H9 (cell line): ENCODE measurements around the gene TM9SF4. TPM values are rescaled to one million over a fixed set of nuclear protein-coding genes. Genes with fewer than 3 reads are reported as not detected.

ENCODE experiments used
- DNase-seq: peaks from one replicate; pipeline ENCODE4 v3.0.0-alpha.2; 2017
- H2AFZ ChIP-seq: one replicate; pipeline ENCODE4 v1.6.1; 2013; ENCODE audit warnings: mild to moderate bottlenecking, low read length, control low read depth, moderate library complexity
- H2AK5ac ChIP-seq: 2 replicates; pipeline ENCODE4 v1.6.1; 2013; ENCODE audit warnings: low read length, control low read depth, mixed read lengths; ENCODE audit not compliant: insufficient read length
- H2BK120ac ChIP-seq: one replicate; pipeline ENCODE4 v1.6.1; 2013; ENCODE audit warnings: low read depth, mild to moderate bottlenecking, low read length, control low read depth, inconsistent platforms; ENCODE audit not compliant: poor library complexity, severe bottlenecking
- H2BK12ac ChIP-seq: 2 replicates; pipeline ENCODE4 v1.6.1; 2013; ENCODE audit warnings: low read length, control low read depth, mixed read lengths, low read depth; ENCODE audit not compliant: insufficient read length
- H2BK15ac ChIP-seq: 2 replicates; pipeline ENCODE4 v1.6.1; 2013; ENCODE audit warnings: low read depth, low read length, control low read depth
- H2BK20ac ChIP-seq: one replicate; pipeline ENCODE4 v1.6.1; 2013; ENCODE audit warnings: low read depth, mild to moderate bottlenecking, low read length, control low read depth, inconsistent platforms; ENCODE audit not compliant: poor library complexity, severe bottlenecking
- H2BK5ac ChIP-seq: 2 replicates; pipeline ENCODE4 v1.6.1; 2013; ENCODE audit warnings: low read length, control low read depth, mixed read lengths; ENCODE audit not compliant: insufficient read length
- H3K14ac ChIP-seq: 2 replicates; pipeline ENCODE4 v1.6.1; 2013; ENCODE audit warnings: low read length, control low read depth; ENCODE audit not compliant: insufficient read depth
- H3K18ac ChIP-seq: 2 replicates; pipeline ENCODE4 v1.6.1; 2013; ENCODE audit warnings: low read depth, mild to moderate bottlenecking, mixed read lengths, low read length, control low read depth; ENCODE audit not compliant: insufficient read length
- H3K23ac ChIP-seq: 2 replicates; pipeline ENCODE4 v1.6.1; 2013; ENCODE audit warnings: low read length, control low read depth, mixed read lengths, low read depth; ENCODE audit not compliant: insufficient read length
- H3K23me2 ChIP-seq: 2 replicates; pipeline ENCODE4 v1.6.1; 2013; ENCODE audit warnings: low read depth, mild to moderate bottlenecking, mixed read lengths, low read length, control low read depth; ENCODE audit not compliant: insufficient read length, poor library complexity, severe bottlenecking
- H3K27ac ChIP-seq: 2 replicates; pipeline ENCODE4 v1.5.1; 2013; ENCODE audit warnings: low read length, control low read depth, mixed read lengths, low read depth; ENCODE audit not compliant: insufficient read length
- H3K27me3 ChIP-seq: 2 replicates; pipeline ENCODE4 v1.6.1; 2013; ENCODE audit warnings: low read length, control low read depth, inconsistent platforms; ENCODE audit not compliant: insufficient read depth
- H3K4ac ChIP-seq: 2 replicates; pipeline ENCODE4 v1.6.1; 2013; ENCODE audit warnings: low read depth, mild to moderate bottlenecking, control low read depth, inconsistent platforms, low read length, moderate library complexity
- H3K4me1 ChIP-seq: 2 replicates; pipeline ENCODE4 v1.6.1; 2013; ENCODE audit warnings: low read length, control low read depth, inconsistent platforms; ENCODE audit not compliant: insufficient read depth
- H3K4me2 ChIP-seq: 2 replicates; pipeline ENCODE4 v1.6.1; 2013; ENCODE audit warnings: low read length, control low read depth, mixed read lengths; ENCODE audit not compliant: insufficient read length, insufficient read depth
- H3K56ac ChIP-seq: 2 replicates; pipeline ENCODE4 v1.6.1; 2013; ENCODE audit warnings: low read depth, mild to moderate bottlenecking, mixed read lengths, low read length, control low read depth; ENCODE audit not compliant: insufficient read length
- H3K79me1 ChIP-seq: 2 replicates; pipeline ENCODE4 v1.6.1; 2013; ENCODE audit warnings: low read depth, mild to moderate bottlenecking, moderate library complexity, low read length, control low read depth, inconsistent platforms; ENCODE audit not compliant: insufficient read depth, poor library complexity, severe bottlenecking
- H3K79me2 ChIP-seq: 2 replicates; pipeline ENCODE4 v1.6.1; 2013; ENCODE audit warnings: low read length, control low read depth, inconsistent platforms; ENCODE audit not compliant: insufficient read depth
- H3K9ac ChIP-seq: 2 replicates; pipeline ENCODE4 v1.6.1; 2013; ENCODE audit warnings: low read length, control low read depth, mixed read lengths; ENCODE audit not compliant: insufficient read length; ENCODE audit errors: extremely low read depth
- H3K9me3 ChIP-seq: one replicate; pipeline ENCODE4 v1.6.1; 2013; ENCODE audit warnings: low read depth, low read length, inconsistent platforms; ENCODE audit not compliant: control insufficient read depth
- H3T11ph ChIP-seq: one replicate; pipeline ENCODE4 v1.6.1; 2013; ENCODE audit warnings: mild to moderate bottlenecking, low read length, control low read depth, inconsistent platforms
- H4K20me1 ChIP-seq: one replicate; pipeline ENCODE4 v1.6.1; 2013; ENCODE audit not compliant: control insufficient read depth, insufficient read length, insufficient read depth
- H4K5ac ChIP-seq: 2 replicates; pipeline ENCODE4 v1.6.1; 2013; ENCODE audit warnings: low read depth, mild to moderate bottlenecking, mixed read lengths, low read length, control low read depth; ENCODE audit not compliant: insufficient read length
- H4K8ac ChIP-seq: replicated peaks from 2 replicates; pipeline ENCODE4 v1.6.1; 2013; ENCODE audit warnings: low read length, control low read depth, mixed read lengths, low read depth; ENCODE audit not compliant: insufficient read length
- H4K91ac ChIP-seq: 2 replicates; pipeline ENCODE4 v1.6.1; 2013; ENCODE audit warnings: low read depth, mild to moderate bottlenecking, moderate library complexity, mixed read lengths, low read length, control low read depth; ENCODE audit not compliant: insufficient read length
- H3K27ac Mint-ChIP-seq, 3 experiments: 2 replicates in 2 of 3; 3 replicates in 1 of 3; pipeline ENCODE4 v1.8.0; 2020 to 2021; ENCODE audit warnings: mixed read lengths in 3 of 3, mild to moderate bottlenecking in 1 of 3, moderate library complexity in 1 of 3
- H3K27me3 Mint-ChIP-seq: 2 replicates; pipeline ENCODE4 v1.8.0; 2021; ENCODE audit warnings: low read depth, mild to moderate bottlenecking, moderate library complexity, mixed read lengths
- H3K36me3 Mint-ChIP-seq, 3 experiments: 2 replicates in 2 of 3; 3 replicates in 1 of 3; pipeline ENCODE4 v1.8.0; 2020 to 2021; ENCODE audit warnings: low read depth in 3 of 3, mixed read lengths in 3 of 3; ENCODE audit not compliant: insufficient read depth in 1 of 3
- H3K4me1 Mint-ChIP-seq, 2 experiments: 2 replicates each; pipeline ENCODE4 v1.8.0; 2020; ENCODE audit warnings: mixed read lengths in 2 of 2
- H3K4me3 Mint-ChIP-seq, 2 experiments: 2 replicates in 1 of 2; 3 replicates in 1 of 2; pipeline ENCODE4 v1.8.0; 2020 to 2021; ENCODE audit warnings: mild to moderate bottlenecking in 2 of 2, mixed read lengths in 2 of 2, moderate library complexity in 1 of 2
- H3K9me3 Mint-ChIP-seq, 2 experiments: 2 replicates in 1 of 2; 3 replicates in 1 of 2; pipeline ENCODE4 v1.8.0; 2020; ENCODE audit warnings: mild to moderate bottlenecking in 2 of 2, mixed read lengths in 2 of 2, moderate library complexity in 1 of 2
- CTCF ChIP-seq: fragments of 200-600 bp; sonication (generic); conservative IDR thresholded peaks from 3 replicates; pipeline ENCODE4 v1.8.0; 2021; ENCODE audit warnings: antibody characterized with exemption, mild to moderate bottlenecking
- WGBS: extraction: QIAGEN DNeasy Blood & Tissue Kit; methylation state at CpG from one replicate; pipeline ENCODE4 v1.1.7; 2013; ENCODE audit warnings: missing lambda C conversion rate, low lambda C conversion rate, mixed read lengths; ENCODE audit not compliant: insufficient read length; ENCODE audit errors: extremely low coverage; 5-methylcytosine and 5-hydroxymethylcytosine counted together
- total RNA-seq: library from RNA; stranded (reverse); gene quantifications from 2 replicates; pipeline ENCODE4 v1.2.1, GENCODE V29; 2021

TM9SF4 gene
- total RNA-seq, 1 experiment from 2014 or later: 62.3 TPM

DNA sequence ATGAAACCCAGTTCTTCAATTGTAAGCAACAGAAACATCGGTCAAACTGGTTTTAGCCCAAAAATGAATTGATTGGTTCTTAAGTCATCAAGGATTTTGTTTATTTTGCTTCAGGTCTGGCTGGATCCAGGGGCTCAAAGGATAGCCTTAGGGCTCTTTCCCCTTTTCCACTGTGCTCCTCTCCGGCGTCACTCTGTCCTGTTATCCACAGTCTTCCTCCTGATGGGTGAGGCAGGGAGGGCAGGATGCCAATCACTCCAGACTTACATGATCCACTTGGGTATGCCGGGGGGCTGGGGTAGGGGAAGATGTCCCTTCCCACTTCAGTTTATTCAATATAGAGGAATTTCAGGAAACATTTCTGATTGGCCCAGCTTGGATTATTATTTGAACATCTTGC, 58.0 kb downstream of the TM9SF4 start:
- Mint-ChIP-seq H3K9me3 (no peaks in the 10 kb centered on the region; a peak in 1 of 5 replicates), H3K4me1 (peaks cover 8 to 9% of the 10 kb centered on the region in 2 experiments), H3K36me3 (peaks cover 20 to 41% (median 32%) of the 10 kb centered on the region in 3 experiments; a peak in 6 of 7 replicates), H3K27ac (no peak overlapping the region; a peak in 1 of 7 replicates), H3K27me3 (no peaks in the 10 kb centered on the region), H3K4me3 (no peak overlapping the region)
- no peaks in the 10 kb centered on the region for H3K27me3 ChIP-seq
- no peaks in the 10 kb centered on the region for H3K79me2 ChIP-seq
- H3K56ac ChIP-seq: no peak overlapping the region
- H3K79me1 ChIP-seq: no peaks in the 10 kb centered on the region
- H2BK120ac ChIP-seq: no peak overlapping the region
- H4K8ac ChIP-seq: no peak overlapping the region
- H2BK12ac ChIP-seq: no peak overlapping the region
- DNase-seq: no peak
- H4K20me1 ChIP-seq: no peaks in the 10 kb centered on the region
- no peak overlapping the region for H3K18ac ChIP-seq
- H3K9ac ChIP-seq: no peak overlapping the region
- H2AK5ac ChIP-seq: no peak overlapping the region
- no peaks in the 10 kb centered on the region for H3K23me2 ChIP-seq
- H2BK20ac ChIP-seq: no peak overlapping the region
- no peak overlapping the region for H2BK5ac ChIP-seq
- H3T11ph ChIP-seq: no peak overlapping the region
- H3K4ac ChIP-seq: no peak overlapping the region
- no peak overlapping the region for H4K91ac ChIP-seq
- no peak overlapping the region for H3K14ac ChIP-seq
- no peak overlapping the region for H3K4me2 ChIP-seq
- H4K5ac ChIP-seq: no peak overlapping the region
- H2AFZ ChIP-seq: no peak overlapping the region
- no peak for TF ChIP-seq CTCF
- H3K9me3 ChIP-seq: no peaks in the 10 kb centered on the region
- WGBS: no CpG with 5 or more reads among the region's 4 CpGs
- no peak overlapping the region for H2BK15ac ChIP-seq
- H3K23ac ChIP-seq: no peak overlapping the region
- H3K27ac ChIP-seq: no peak overlapping the region
- H3K4me1 ChIP-seq: no peaks in the 10 kb centered on the region; the same call in 1 of the 2 replicates
